Measurements from ENCODE around the gene OR1I1. TPM values are rescaled to one million over a fixed set of nuclear protein-coding genes. Genes with fewer than 3 reads are reported as not detected.

OR1I1 gene
- total and polyA plus RNA-seq, 2 experiments from 2014 or later: not detected

DNA sequence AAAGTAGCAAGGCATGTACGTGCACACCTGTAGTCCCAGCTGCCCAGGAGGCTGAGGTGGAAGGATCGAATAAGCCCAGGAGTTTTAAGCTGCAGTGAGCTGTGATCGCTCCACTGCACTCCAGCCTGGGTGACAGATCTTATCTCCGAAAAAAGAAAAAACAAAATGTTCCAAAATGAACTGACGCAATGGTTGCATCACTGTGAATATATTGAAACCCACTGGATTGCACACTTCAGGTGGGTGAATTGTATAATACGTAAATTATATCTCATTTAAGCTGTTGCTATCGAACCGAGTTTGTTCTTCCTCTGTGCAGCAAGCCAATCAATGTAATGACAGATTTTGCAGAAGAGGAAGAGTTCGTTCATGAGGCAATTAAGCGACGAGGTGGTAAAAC lies 34.3 kb upstream of the OR1I1 start:
- Histone ChIP-seq H3K4me1 (ENCODE audit: insufficient read depth) (no peaks in the 10 kb centered on the region), H2AFZ (no peak overlapping the region), H3K4me2 (no peak overlapping the region), H3K4me3 (no peak overlapping the region), H3K9me3 (ENCODE audit: low read depth) (no peaks in the 10 kb centered on the region), H3K27ac (no peak overlapping the region), H3K36me3 (replicated peaks; ENCODE audit: insufficient read depth, low read depth) (no peaks in the 10 kb centered on the region), H3K9me2 (replicated peaks; ENCODE audit: insufficient read depth) (no peaks in the 10 kb centered on the region), H3K79me2 (no peaks in the 10 kb centered on the region), H3K27me3 (no peaks in the 10 kb centered on the region), H4K20me1 (ENCODE audit: insufficient read depth, poor library complexity, severe bottlenecking) (no peaks in the 10 kb centered on the region)
- 72% methylated on average over 11 of the region's 11 CpGs for WGBS (ENCODE audit: low lambda C conversion rate, missing lambda C conversion rate)
- no peak for DNase-seq (ENCODE audit: low spot score)
- TF ChIP-seq EZH2phosphoT487 (IDR thresholded peaks at IDR 0.05; ENCODE audit: low read depth, severe bottlenecking, unreplicated experiment) (no peak), EZH2 (IDR thresholded peaks at IDR 0.05; ENCODE audit: borderline replicate concordance) (no peak)
- TF ChIP-seq, protein P1, sequence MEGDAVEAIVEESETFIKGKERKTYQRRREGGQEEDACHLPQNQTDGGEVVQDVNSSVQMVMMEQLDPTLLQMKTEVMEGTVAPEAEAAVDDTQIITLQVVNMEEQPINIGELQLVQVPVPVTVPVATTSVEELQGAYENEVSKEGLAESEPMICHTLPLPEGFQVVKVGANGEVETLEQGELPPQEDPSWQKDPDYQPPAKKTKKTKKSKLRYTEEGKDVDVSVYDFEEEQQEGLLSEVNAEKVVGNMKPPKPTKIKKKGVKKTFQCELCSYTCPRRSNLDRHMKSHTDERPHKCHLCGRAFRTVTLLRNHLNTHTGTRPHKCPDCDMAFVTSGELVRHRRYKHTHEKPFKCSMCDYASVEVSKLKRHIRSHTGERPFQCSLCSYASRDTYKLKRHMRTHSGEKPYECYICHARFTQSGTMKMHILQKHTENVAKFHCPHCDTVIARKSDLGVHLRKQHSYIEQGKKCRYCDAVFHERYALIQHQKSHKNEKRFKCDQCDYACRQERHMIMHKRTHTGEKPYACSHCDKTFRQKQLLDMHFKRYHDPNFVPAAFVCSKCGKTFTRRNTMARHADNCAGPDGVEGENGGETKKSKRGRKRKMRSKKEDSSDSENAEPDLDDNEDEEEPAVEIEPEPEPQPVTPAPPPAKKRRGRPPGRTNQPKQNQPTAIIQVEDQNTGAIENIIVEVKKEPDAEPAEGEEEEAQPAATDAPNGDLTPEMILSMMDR (IDR thresholded peaks at IDR 0.05; ENCODE audit: poor library complexity): no peak

GRCh38 chr19:15048128-15048527 lies 33.9 kb upstream of the OR1I1 start:
- H2AFZ ChIP-seq: no peak overlapping the region
- no peak overlapping the region for H3K4me2 ChIP-seq
- no peak overlapping the region for H3K4me3 ChIP-seq
- 80% methylated on average over 5 of the region's 5 CpGs for WGBS (ENCODE audit: low lambda C conversion rate, missing lambda C conversion rate)
- H3K79me2 ChIP-seq: no peaks in the 10 kb centered on the region
- H4K20me1 ChIP-seq (ENCODE audit: insufficient read depth, poor library complexity, severe bottlenecking): no peaks in the 10 kb centered on the region
- TF ChIP-seq EZH2phosphoT487 (IDR thresholded peaks at IDR 0.05; ENCODE audit: low read depth, severe bottlenecking, unreplicated experiment) (no peak), EZH2 (IDR thresholded peaks at IDR 0.05; ENCODE audit: borderline replicate concordance) (no peak)
- TF ChIP-seq, protein P1 (IDR thresholded peaks at IDR 0.05; ENCODE audit: poor library complexity): no peak
- H3K27me3 ChIP-seq: no peaks in the 10 kb centered on the region
- no peak for DNase-seq (ENCODE audit: low spot score)
- H3K36me3 ChIP-seq (replicated peaks; ENCODE audit: insufficient read depth, low read depth): no peaks in the 10 kb centered on the region
- no peaks in the 10 kb centered on the region for H3K9me2 ChIP-seq (replicated peaks; ENCODE audit: insufficient read depth)
- H3K9me3 ChIP-seq (ENCODE audit: low read depth): no peaks in the 10 kb centered on the region
- no peaks in the 10 kb centered on the region for H3K4me1 ChIP-seq (ENCODE audit: insufficient read depth)
- H3K27ac ChIP-seq: no peak overlapping the region

DNA sequence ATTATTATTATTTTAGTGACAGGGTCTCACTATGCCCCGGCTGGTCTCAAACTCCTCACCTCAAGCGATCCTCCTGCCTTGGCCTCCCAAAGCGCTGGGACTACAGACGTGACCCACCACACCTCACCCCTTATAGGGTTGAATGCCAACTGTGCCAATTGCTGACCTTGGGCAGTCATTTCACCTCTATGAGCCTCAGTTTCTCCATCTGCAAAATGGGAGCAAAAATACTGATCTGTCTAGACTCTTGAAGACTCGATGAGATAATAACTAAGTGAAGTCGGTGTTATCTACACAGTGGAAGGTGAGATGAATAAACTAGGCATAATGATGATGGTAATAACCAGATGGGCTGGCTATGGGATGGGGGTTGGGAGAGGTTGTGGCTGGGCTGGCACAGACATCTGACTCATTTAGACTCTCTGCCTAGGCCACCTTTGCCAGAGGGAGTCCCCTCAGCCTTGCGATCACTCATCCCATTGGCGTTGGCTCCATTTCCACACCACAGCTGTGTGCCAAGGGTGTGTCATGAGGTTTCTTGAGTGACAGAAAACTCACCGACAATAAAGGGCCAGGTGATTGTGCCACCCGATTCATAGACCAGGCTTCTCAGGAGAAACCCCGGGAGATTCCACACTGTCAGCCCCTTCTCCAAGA lies 33.0 kb upstream of the OR1I1 start, which contains the start of gene CASP14:
Gene CASP14, plus strand, starts transcription at position 596 of the 657 bp plus-strand sequence. CDS start 2,772 bp downstream, outside the sequence.
- DNase-seq (ENCODE audit: low spot score): no peak
- Histone ChIP-seq H3K4me3 (no peak within 1 kb of the TSS), H3K9me2 (replicated peaks; ENCODE audit: insufficient read depth) (no peaks in the 10 kb centered on the region), H3K9me3 (ENCODE audit: low read depth) (no peaks in the 10 kb centered on the region), H3K4me2 (no peak within 1 kb of the TSS), H3K79me2 (no peaks in the 10 kb centered on the region), H3K27me3 (no peaks in the 10 kb centered on the region), H3K27ac (no peak within 1 kb of the TSS), H2AFZ (no peak within 1 kb of the TSS), H3K36me3 (replicated peaks; ENCODE audit: insufficient read depth, low read depth) (no peaks in the 10 kb centered on the region), H4K20me1 (ENCODE audit: insufficient read depth, poor library complexity, severe bottlenecking) (no peaks in the 10 kb centered on the region), H3K4me1 (ENCODE audit: insufficient read depth) (no peaks in the 10 kb centered on the region)
- TF ChIP-seq, protein P1 (IDR thresholded peaks at IDR 0.05; ENCODE audit: poor library complexity): no peak
- TF ChIP-seq EZH2phosphoT487 (IDR thresholded peaks at IDR 0.05; ENCODE audit: low read depth, severe bottlenecking, unreplicated experiment) (no peak), EZH2 (IDR thresholded peaks at IDR 0.05; ENCODE audit: borderline replicate concordance) (no peak)
- WGBS (ENCODE audit: low lambda C conversion rate, missing lambda C conversion rate): 93% methylated on average over 10 of the region's 11 CpGs

All from hepatocyte (in vitro differentiated cells).